Kidney epithelial cell (primary cell): ENCODE measurements around the gene ATPAF1. TPM values are rescaled to one million over a fixed set of nuclear protein-coding genes. Genes with fewer than 3 reads are reported as not detected.

Source experiments
- DNase-seq: peaks from one replicate; pipeline ENCODE4 v3.0.0-alpha.2; 2010; ENCODE audit warnings: low read depth
- H3K27me3 ChIP-seq: 2 replicates; pipeline ENCODE4 v1.6.0; 2011; ENCODE audit warnings: low read length; ENCODE audit not compliant: control insufficient read depth, insufficient read depth
- H3K36me3 ChIP-seq: 2 replicates; pipeline ENCODE4 v1.5.1; 2011; ENCODE audit warnings: low read length; ENCODE audit not compliant: control insufficient read depth, insufficient read depth
- H3K4me3 ChIP-seq: 2 replicates; pipeline ENCODE4 v1.5.1; 2011; ENCODE audit warnings: low read depth, mild to moderate bottlenecking, control low read depth, low read length
- total RNA-seq: library from RNA; depleted of rRNA; stranded (reverse); fragments of >200 nt; gene quantifications from 2 replicates; pipeline ENCODE4 v1.2.3, GENCODE V29; 2015
- TF ChIP-seq, protein P1 (sequence below): IDR thresholded peaks from 2 replicates; pipeline ENCODE4 v1.5.1; 2011; ENCODE audit warnings: mild to moderate bottlenecking, moderate library complexity, low read length, control low read depth, inconsistent platforms; ENCODE audit not compliant: insufficient read depth, poor library complexity, severe bottlenecking

Gene ATPAF1
- total RNA-seq, 1 donor from 2014 or later: 31.3 TPM

DNA sequence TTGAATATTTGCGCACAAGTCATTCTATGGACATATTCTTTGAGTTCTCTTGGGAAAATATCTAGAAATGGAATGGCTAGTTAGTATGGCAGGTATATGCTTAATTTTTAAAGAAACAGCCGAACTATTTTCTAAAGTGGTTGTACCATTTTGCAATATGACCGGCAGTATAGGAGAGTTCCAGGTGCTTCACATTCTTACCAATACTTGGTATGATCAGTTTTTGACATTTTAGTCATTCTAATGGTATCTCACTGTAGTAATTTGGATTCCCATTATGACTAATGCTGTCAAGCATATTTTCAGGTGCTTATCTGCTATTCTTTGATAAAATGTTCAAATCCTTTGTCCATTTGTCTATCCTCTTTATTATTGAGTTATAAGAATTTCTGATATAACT, 20.6 kb downstream of the ATPAF1 start:
- Histone ChIP-seq H3K4me3 (no peak overlapping the region), H3K27me3 (no peaks in the 10 kb centered on the region), H3K36me3 (no peaks in the 10 kb centered on the region)
- TF ChIP-seq, protein P1, sequence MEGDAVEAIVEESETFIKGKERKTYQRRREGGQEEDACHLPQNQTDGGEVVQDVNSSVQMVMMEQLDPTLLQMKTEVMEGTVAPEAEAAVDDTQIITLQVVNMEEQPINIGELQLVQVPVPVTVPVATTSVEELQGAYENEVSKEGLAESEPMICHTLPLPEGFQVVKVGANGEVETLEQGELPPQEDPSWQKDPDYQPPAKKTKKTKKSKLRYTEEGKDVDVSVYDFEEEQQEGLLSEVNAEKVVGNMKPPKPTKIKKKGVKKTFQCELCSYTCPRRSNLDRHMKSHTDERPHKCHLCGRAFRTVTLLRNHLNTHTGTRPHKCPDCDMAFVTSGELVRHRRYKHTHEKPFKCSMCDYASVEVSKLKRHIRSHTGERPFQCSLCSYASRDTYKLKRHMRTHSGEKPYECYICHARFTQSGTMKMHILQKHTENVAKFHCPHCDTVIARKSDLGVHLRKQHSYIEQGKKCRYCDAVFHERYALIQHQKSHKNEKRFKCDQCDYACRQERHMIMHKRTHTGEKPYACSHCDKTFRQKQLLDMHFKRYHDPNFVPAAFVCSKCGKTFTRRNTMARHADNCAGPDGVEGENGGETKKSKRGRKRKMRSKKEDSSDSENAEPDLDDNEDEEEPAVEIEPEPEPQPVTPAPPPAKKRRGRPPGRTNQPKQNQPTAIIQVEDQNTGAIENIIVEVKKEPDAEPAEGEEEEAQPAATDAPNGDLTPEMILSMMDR: no peak
- no peak for DNase-seq

DNA sequence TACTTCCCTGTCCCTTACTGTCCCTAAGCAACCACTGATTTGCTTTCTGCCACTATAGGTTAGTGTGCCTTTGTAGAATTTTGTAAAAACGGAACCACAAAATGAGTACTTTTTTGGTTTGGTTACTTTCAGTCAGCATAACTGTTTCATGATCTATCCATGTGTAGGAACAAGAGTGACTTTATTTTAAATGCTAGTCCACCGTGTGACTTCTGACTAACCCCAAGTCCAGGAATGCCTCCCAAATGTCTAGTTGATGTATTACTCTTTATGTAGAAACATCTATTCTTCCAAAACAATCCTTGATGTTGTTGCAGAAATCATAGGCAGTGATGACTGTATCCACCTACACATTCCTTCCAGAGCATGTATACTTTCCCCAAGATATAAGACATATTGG, 21.3 kb downstream of the ATPAF1 start:
- TF ChIP-seq, protein P1: no peak
- Histone ChIP-seq H3K4me3 (no peak overlapping the region), H3K36me3 (no peaks in the 10 kb centered on the region), H3K27me3 (no peaks in the 10 kb centered on the region)
- no peak for DNase-seq

DNA sequence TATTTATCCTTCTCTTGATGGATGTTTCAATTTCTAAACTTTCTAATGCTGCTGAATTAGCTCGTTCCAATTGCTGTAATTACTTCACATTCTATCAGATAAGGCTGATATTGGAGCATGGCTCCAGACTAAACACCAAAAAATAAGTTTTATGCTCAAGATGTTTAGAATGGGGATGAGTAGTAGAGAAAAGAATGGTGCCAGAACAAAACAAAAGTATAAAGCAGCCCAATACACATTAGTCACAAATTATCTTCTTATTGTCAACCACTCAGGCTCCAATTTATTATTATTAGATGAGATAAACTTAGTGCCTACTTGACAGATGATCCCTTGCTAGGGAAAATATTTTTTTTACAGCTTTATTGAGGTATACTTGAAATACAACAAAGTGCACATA, 21.8 kb downstream of the ATPAF1 start:
- TF ChIP-seq, protein P1: no peak
- H3K27me3 ChIP-seq: no peaks in the 10 kb centered on the region
- no peaks in the 10 kb centered on the region for H3K36me3 ChIP-seq
- H3K4me3 ChIP-seq: no peak overlapping the region
- no peak for DNase-seq

DNA sequence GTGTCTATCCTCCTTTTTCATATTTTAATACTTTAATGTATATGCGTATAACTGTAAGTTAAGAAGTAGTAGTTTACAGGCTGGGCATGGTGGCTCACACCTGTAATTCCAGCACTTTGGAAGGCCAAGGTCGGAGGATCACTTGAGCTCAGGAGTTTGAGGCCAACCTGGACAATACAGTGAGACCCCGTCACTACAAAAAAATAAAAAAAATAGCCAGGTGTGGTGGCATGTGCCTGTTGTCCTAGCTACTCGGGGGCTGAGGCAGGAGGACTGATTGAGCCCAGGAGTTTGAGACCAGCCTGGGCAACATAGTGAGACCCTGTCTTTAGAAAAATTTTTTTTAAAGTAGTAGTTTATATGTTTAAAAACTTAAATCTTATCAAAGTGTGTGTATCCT, 22.3 kb downstream of the ATPAF1 start:
- TF ChIP-seq, protein P1: no peak
- H3K4me3 ChIP-seq: no peak overlapping the region
- H3K27me3 ChIP-seq: no peaks in the 10 kb centered on the region
- DNase-seq: no peak
- no peaks in the 10 kb centered on the region for H3K36me3 ChIP-seq

DNA sequence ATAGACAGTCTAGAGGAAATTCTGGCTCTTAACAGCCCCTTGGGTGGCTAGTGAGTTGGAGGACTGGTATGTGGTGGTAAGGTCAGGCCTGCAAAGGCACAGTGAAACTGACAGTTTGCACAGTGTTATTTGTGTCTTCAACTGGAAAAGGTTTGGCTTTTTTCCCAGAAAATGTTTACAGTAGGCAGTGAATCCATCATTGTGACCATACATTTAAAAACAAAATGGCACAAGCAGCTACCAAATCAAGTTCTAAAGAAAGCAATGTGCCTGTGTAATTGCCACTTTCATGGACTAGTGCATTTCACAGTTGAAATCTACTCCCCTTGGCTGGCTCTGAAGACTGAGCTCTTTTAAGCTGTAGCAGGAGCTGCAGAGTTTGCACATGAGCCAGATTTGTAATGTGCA, 24.8 kb downstream of the ATPAF1 start:
- Histone ChIP-seq H3K4me3 (no peak overlapping the region), H3K27me3 (no peaks in the 10 kb centered on the region), H3K36me3 (no peaks in the 10 kb centered on the region)
- peak; percentile 63 for DNase-seq
- TF ChIP-seq, protein P1: no peak

DNA sequence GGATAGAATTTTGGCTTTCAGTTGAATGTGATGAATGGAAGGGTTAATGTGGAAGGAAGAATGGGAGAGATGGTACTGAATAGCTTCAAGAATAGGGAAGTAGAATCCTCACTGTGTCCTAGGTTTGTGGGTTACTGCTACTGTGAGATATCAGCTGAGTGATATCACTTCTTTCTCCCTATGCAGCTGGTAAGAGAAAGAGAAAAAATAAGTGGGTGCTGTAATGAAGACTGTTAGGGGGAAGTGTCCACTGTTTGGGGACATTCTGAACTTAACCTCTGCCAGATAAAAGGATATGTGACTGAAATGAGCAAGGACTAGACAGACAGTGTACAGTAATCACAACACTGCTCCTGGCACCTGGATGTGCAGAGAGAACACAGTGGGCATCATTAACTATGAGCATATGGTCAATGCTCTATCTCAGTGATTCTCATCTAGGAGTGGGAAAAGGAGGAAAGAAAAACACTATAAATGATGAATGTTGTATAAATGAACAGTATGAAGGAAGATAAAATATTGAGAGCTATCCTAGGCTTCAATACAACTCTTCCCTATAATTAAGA, 26.0 kb downstream of the ATPAF1 start:
- no peak overlapping the region for H3K4me3 ChIP-seq
- no peaks in the 10 kb centered on the region for H3K36me3 ChIP-seq
- H3K27me3 ChIP-seq: no peaks in the 10 kb centered on the region
- TF ChIP-seq, protein P1: no peak
- no peak for DNase-seq
